ENCODE data around the gene CNOT1.

Gene CNOT1

GRCh38 chr16:58481226-58481869 is 148.3 kb downstream of the CNOT1 start:
- no peak for DNase-seq

GRCh38 chr16:58478427-58478826 is 151.2 kb downstream of the CNOT1 start:
- no peak for DNase-seq

DNA sequence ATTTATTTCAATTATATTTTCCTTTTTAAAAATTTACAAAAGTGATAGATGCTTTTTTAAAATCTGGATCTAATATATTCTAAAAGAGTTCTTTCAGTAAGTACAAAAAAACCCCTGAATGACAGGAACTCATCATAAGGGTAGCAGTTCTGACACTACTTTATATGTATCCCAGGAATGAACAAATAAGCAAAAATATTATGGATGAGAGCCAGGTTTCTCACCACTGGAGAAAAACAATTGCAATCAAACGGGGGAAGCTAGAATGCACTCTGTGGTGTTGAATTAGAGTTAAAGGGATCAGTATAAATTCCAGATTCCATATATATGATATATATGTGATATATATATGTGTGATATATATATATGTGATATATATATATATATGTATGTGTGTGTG is 152.8 kb downstream of the CNOT1 start:
- DNase-seq: no peak

DNA sequence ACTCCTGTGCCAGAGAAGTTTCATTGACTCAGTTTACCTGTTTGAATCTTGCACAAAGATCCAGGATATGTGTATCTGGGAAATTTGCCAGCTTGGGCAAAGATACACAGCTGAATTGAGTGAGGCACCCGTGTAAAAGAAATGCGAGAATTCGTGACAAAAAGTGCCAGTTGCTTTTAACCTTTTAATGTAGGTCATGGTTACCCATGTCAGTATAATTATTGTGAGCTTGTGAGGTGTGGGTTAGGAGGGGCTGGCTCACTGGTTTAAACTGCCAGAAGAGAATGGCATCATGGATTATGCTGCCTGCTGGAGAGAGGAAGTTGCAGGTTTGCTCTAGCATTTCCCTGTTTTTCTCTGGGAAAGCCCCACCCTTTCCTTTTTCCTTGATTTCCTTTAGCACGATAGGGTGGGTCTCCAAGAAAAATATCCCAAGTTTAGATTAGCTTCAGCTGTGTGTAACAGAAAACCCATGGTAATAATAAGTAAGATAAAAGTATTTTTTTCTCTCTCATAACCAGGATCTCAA is 154.5 kb downstream of the CNOT1 start:
- DNase-seq: no peak

DNA sequence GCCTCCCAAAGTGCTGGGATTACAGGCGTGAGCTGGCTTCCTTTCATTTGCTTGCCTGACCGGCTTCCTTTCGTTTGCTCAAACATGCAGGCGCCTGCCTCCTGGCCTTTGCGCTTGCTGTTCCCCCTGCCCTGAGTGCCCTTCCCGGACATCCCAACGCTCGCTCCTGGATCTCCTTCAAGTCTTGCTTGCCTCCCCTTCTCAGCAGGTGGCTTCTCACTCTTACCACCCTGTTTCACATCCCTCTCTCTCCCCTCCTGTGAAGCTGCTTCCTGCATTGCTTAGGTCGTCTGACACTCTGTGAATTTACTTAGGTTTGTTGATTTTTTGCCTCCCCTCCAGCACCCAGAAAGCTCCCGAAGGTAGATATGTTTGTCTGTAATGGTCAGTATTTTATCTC is 155.3 kb downstream of the CNOT1 start:
- DNase-seq: no peak

DNA sequence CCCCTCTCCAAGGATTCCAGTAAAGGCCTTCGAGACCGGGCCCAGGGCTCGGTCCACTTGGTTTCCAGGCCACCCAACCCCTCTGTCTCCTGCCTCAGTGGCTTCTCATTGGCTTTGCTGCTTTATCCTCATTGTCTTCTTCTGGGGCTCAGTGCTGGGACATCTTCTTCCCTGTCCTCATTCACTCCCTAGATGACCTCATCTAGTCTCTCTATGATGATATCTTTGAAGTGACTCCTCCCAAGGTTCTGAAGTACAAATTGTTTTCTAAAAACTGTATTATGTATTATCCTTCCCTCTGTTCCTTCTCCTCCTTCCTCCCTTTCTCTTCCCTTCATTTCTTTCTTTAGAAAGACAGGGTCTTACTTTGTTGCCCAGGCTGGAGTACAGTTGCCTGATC is 156.8 kb downstream of the CNOT1 start:
- no peak for DNase-seq

DNA sequence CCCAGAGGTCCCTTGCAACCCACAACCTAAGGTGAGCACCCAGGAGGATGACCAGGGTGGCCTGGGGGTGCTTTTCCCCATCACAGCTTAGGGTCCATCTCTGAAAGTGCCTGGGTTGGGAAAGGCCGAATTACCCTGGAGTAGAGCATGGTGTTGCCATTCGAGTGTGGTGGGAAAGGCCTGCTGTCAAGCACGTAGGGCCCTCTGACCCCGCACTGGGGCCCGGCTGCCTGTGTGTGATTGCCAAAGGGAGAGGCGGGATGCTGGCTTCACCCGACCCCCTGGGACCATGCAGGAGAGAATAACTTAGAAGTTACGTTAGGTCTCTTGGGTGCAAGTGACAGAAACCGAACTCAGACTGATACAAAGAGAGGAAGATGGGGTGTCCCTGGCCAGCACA is 157.4 kb downstream of the CNOT1 start:
- no peak for DNase-seq

DNA sequence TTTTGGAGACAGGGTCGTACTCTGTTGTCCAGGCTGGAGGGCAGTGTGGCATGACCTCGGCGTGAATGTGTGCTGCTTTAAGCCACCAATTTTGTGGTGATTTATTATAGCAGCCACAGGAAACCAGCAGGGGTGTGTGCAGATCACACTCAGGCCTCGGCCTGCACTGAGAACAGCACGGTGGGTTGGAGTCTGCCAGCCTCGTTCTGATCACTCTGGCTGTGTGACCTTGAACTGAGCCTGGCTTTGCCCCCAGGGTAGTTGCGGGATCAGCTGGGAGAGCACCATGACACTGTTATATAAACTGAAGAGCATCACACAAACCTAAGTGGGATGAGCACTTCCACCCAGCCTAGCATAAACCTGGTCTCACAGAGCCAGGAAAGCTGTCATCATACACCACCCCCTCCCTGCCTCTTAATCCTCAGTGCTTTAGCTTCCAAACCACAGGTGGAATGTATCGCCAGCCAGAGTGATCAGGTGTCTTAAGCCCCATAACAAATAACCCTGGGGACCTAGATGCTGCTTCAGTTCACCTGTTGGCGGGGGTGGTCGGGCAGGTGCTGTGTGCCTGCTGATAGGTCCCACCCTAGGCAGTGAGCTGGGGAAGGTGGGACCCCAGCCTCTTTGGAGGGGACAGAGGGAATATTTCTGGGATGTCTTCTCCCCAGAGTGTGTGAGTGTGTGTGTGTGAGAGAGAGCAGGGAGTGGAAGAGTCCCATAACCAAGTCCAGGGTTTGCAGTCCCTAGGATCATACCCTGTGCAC is 158.2 kb downstream of the CNOT1 start:
- DNase-seq: no peak

Data from DMS153 (cell line).